Left ventricle myocardium inferior (tissue), 1 donor: ENCODE data around the gene IST1. TPM values are rescaled to one million over a fixed set of nuclear protein-coding genes. Genes with fewer than 3 reads are reported as not detected.
"Not testable (repeated sequence)": the region's sequence is repeated elsewhere in the genome, so short reads cannot be mapped to it uniquely, and the experiment has no call there.

Experiments
- DNase-seq: peaks from one replicate; pipeline ENCODE4 v3.0.0-alpha.2; 2020
- H3K27ac ChIP-seq: fragments of 200-600 bp; replicated peaks from 2 replicates; pipeline ENCODE4 v1.8.0; 2021
- H3K27me3 ChIP-seq: fragments of 200-600 bp; 2 replicates; pipeline ENCODE4 v1.8.0; 2021; ENCODE audit warnings: low read depth
- H3K36me3 ChIP-seq: fragments of 200-600 bp; 2 replicates; pipeline ENCODE4 v1.8.0; 2021
- H3K4me1 ChIP-seq: fragments of 200-600 bp; 2 replicates; pipeline ENCODE4 v1.8.0; 2021
- H3K4me3 ChIP-seq: fragments of 200-600 bp; 2 replicates; pipeline ENCODE4 v1.8.0; 2021; ENCODE audit warnings: mild to moderate bottlenecking, moderate library complexity
- H3K9me3 ChIP-seq: fragments of 200-600 bp; replicated peaks from 2 replicates; pipeline ENCODE4 v1.8.0; 2021
- CTCF ChIP-seq: fragments of 200-600 bp; IDR thresholded peaks from 2 replicates; pipeline ENCODE4 v1.8.0; 2021; ENCODE audit warnings: antibody characterized with exemption, mild to moderate bottlenecking, borderline replicate concordance
- intact Hi-C: fragments of 100-400 bp; cut with micrococcal nuclease; formaldehyde crosslinking; loops from one replicate; pipeline ENCODE4 v1.11.0; 2022
- total RNA-seq: library from RNA; stranded (reverse); fragmentation: NEBNext Ultra II Directional; extraction: Animal tissue kit (Norgen Biotek cat#: 25700); gene quantifications from one replicate; pipeline ENCODE4 v1.2.1, GENCODE V29; 2021
- donor health status: DM: no; HTN: yes; CAD: no; lungs with severe emphysema.

The IST1 gene
- total RNA-seq, 1 donor from 2014 or later: 109 TPM

- Histone ChIP-seq H3K4me3 (no peak overlapping the region), H3K4me1 (peaks cover 66% of the 10 kb centered on the region), H3K36me3 (peaks cover 35% of the 10 kb centered on the region), H3K27ac (no peak overlapping the region), H3K9me3 (no peaks in the 10 kb centered on the region), H3K27me3 (no peaks in the 10 kb centered on the region)
- no peak for DNase-seq
- TF ChIP-seq CTCF: no peak
- intact Hi-C loops: no loop called here
Observed at GRCh38 chr16:71855937-71856662, 39.2 kb upstream of the IST1 start.

GRCh38 chr16:71859762-71860521 is 35.4 kb upstream of the IST1 start:
- Histone ChIP-seq H3K27me3 (no peaks in the 10 kb centered on the region), H3K9me3 (no peaks in the 10 kb centered on the region), H3K36me3 (peaks cover 41% of the 10 kb centered on the region), H3K4me1 (peaks cover 45% of the 10 kb centered on the region), H3K27ac (peak overlapping the region; percentile 75), H3K4me3 (no peak overlapping the region)
- no peak for TF ChIP-seq CTCF
- intact Hi-C loops: no loop called here
- no peak for DNase-seq

DNA sequence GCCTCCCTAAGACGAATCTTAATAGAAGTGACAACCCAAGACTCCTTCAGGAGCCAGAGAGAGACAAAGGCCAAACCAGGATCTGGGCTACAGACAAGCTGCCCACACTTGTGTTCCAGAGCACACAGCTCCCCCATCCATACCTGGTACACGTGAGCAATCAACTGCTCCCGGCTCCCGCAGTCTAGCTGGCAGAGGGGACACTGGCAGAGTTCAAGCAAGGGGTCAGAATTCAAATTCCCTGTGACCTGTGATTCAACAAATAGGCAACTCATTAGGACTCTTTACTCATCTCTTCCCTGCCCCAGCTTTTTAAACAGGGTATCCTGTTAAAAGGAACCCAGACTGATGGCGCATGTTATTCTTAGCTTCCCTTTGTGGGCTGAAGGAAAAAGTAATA is 31.3 kb upstream of the IST1 start:
- no peaks in the 10 kb centered on the region for H3K9me3 ChIP-seq
- no peak overlapping the region for H3K27ac ChIP-seq
- no peak for DNase-seq
- H3K27me3 ChIP-seq: no peaks in the 10 kb centered on the region
- no peak for TF ChIP-seq CTCF
- peaks cover 41% of the 10 kb centered on the region for H3K36me3 ChIP-seq
- peaks cover 6% of the 10 kb centered on the region for H3K4me1 ChIP-seq
- no peak overlapping the region for H3K4me3 ChIP-seq
- intact Hi-C loops: no loop called here

GRCh38 chr16:71865173-71865863 is 30.0 kb upstream of the IST1 start:
- Histone ChIP-seq H3K36me3 (peaks cover 38% of the 10 kb centered on the region), H3K4me3 (no peak overlapping the region), H3K4me1 (no peaks in the 10 kb centered on the region), H3K27ac (no peak overlapping the region), H3K27me3 (no peaks in the 10 kb centered on the region), H3K9me3 (no peaks in the 10 kb centered on the region)
- intact Hi-C loops: no loop called here
- no peak for DNase-seq
- no peak for TF ChIP-seq CTCF

- DNase-seq, H3K4me1 ChIP-seq, H3K9me3 ChIP-seq, H3K27me3 ChIP-seq, H3K4me3 ChIP-seq, H3K27ac ChIP-seq, intact Hi-C loops: not testable (repeated sequence)
- H3K36me3 ChIP-seq: peaks cover 23% of the 10 kb centered on the region
Observed at GRCh38 chr16:71867175-71867574, 28.2 kb upstream of the IST1 start.
